Neural progenitor cell (in vitro differentiated cells): Measurements from ENCODE around the gene CEP120. TPM values are rescaled to one million over a fixed set of nuclear protein-coding genes. Genes with fewer than 3 reads are reported as not detected.
A peak's percentile ranks its signal among the peaks of the same experiment; 100 is the strongest.

Source experiments
- DNase-seq: peaks from one replicate; pipeline ENCODE4 v3.0.0-alpha.2; 2016; ENCODE audit warnings: low spot score
- H2AFZ ChIP-seq: fragments of 200-600 bp; sonication (generic); replicated peaks from 2 replicates; pipeline ENCODE4 v1.6.1; 2016; ENCODE audit warnings: antibody characterized with exemption
- H3F3A ChIP-seq: fragments of 200-600 bp; sonication (generic); 2 replicates; pipeline ENCODE4 v1.6.1; 2016; ENCODE audit warnings: antibody characterized with exemption, low read depth
- H3K27ac ChIP-seq: fragments of 200-600 bp; sonication (generic); 2 replicates; pipeline ENCODE4 v1.5.1; 2016; ENCODE audit warnings: mild to moderate bottlenecking
- H3K27me3 ChIP-seq: fragments of 200-600 bp; sonication (generic); 2 replicates; pipeline ENCODE4 v1.6.1; 2016; ENCODE audit warnings: mild to moderate bottlenecking, moderate library complexity
- H3K36me3 ChIP-seq: fragments of 200-600 bp; sonication (generic); 2 replicates; pipeline ENCODE4 v1.5.1; 2016
- H3K4me1 ChIP-seq: fragments of 200-600 bp; sonication (generic); 2 replicates; pipeline ENCODE4 v1.6.1; 2016; ENCODE audit warnings: mixed run types
- H3K4me2 ChIP-seq: fragments of 200-600 bp; sonication (generic); 2 replicates; pipeline ENCODE4 v1.6.1; 2016
- H3K4me3 ChIP-seq: fragments of 200-600 bp; sonication (generic); 2 replicates; pipeline ENCODE4 v1.5.1; 2016
- H3K79me2 ChIP-seq: fragments of 200-600 bp; sonication (generic); 2 replicates; pipeline ENCODE4 v1.6.1; 2016; ENCODE audit warnings: low read depth
- H3K9ac ChIP-seq: fragments of 200-600 bp; sonication (generic); 2 replicates; pipeline ENCODE4 v1.6.1; 2016
- H3K9me3 ChIP-seq: fragments of 200-600 bp; sonication (generic); 2 replicates; pipeline ENCODE4 v1.5.1; 2016; ENCODE audit warnings: low read depth
- H4K20me1 ChIP-seq: fragments of 200-600 bp; sonication (generic); 2 replicates; pipeline ENCODE4 v1.6.1; 2016; ENCODE audit warnings: low read depth
- H3K27ac Mint-ChIP-seq: 3 replicates; pipeline ENCODE4 v1.8.0; 2021; ENCODE audit warnings: mixed read lengths
- H3K27me3 Mint-ChIP-seq: 2 replicates; pipeline ENCODE4 v1.8.0; 2022; ENCODE audit warnings: low read depth, mild to moderate bottlenecking, inconsistent platforms, moderate library complexity, mixed read lengths; ENCODE audit not compliant: insufficient read depth
- H3K36me3 Mint-ChIP-seq: 3 replicates; pipeline ENCODE4 v1.8.0; 2021; ENCODE audit warnings: mixed read lengths
- H3K4me1 Mint-ChIP-seq: 3 replicates; pipeline ENCODE4 v1.8.0; 2021; ENCODE audit warnings: mixed read lengths
- H3K4me3 Mint-ChIP-seq: 3 replicates; pipeline ENCODE4 v1.8.0; 2021; ENCODE audit warnings: mild to moderate bottlenecking, moderate library complexity, mixed read lengths
- H3K9me3 Mint-ChIP-seq: 3 replicates; pipeline ENCODE4 v1.8.0; 2020; ENCODE audit warnings: mixed read lengths
- EZH2 ChIP-seq: fragments of 200-600 bp; sonication (generic); IDR thresholded peaks from 2 replicates; pipeline ENCODE4 v1.6.1; 2017; ENCODE audit warnings: antibody characterized with exemption, mild to moderate bottlenecking, moderate library complexity
- EZH2phosphoT487 ChIP-seq: fragments of 200-600 bp; sonication (generic); IDR thresholded peaks from 2 replicates; pipeline ENCODE4 v1.6.1; 2017; ENCODE audit warnings: antibody characterized with exemption
- total RNA-seq: library from RNA; depleted of rRNA; stranded (reverse); fragments of >200 nt; gene quantifications from 2 replicates; pipeline ENCODE4 v1.2.3, GENCODE V29; 2015; ENCODE audit warnings: low replicate concordance
- TF ChIP-seq, protein P1 (sequence below): fragments of 200-600 bp; sonication (generic); IDR thresholded peaks from 2 replicates; pipeline ENCODE4 v1.5.1; 2017; ENCODE audit warnings: antibody characterized with exemption, mild to moderate bottlenecking

CEP120 gene
- total RNA-seq, 1 donor from 2014 or later = 38.5 TPM

DNA sequence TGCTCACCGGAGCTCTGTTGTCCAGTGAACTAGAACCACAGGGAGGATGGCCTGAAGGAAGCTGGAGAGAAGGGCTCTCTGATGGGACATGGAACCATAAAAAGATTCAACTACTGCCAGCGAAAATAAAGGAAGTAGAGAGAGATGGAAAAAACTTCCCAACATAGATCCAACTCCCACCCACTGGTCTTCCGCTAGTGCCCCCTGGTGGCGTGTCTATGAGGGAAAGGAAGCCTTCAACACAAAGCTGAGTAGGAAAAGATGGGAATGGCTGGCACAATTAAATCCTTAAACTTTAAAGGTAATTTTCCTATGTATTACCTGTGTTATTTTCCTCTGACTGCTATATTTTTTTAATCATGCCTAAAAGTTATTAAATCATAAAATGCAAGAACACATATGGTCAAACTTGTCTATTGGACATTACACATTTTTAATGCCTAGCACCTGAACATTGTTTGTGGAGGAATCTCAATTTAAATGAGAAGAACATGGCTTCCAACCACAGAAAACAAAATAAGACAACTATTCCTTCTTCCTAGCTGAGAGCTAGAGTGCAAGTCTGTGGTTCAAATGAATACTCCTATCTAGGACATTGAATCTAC, 51.5 kb downstream of the CEP120 start:
- Histone ChIP-seq H3K27me3 (no peaks in the 10 kb centered on the region), H3K36me3 (peaks cover 11% of the 10 kb centered on the region), H3K4me2 (no peak overlapping the region), H3F3A (no peaks in the 10 kb centered on the region), H3K79me2 (no peaks in the 10 kb centered on the region), H3K9ac (no peak overlapping the region), H3K4me1 (no peaks in the 10 kb centered on the region), H3K9me3 (no peaks in the 10 kb centered on the region), H3K27ac (no peak overlapping the region), H4K20me1 (no peaks in the 10 kb centered on the region), H2AFZ (no peak overlapping the region), H3K4me3 (no peak overlapping the region)
- Mint-ChIP-seq H3K27me3 (no peaks in the 10 kb centered on the region), H3K9me3 (no peaks in the 10 kb centered on the region), H3K4me1 (no peaks in the 10 kb centered on the region), H3K27ac (no peak overlapping the region), H3K4me3 (no peak overlapping the region), H3K36me3 (peaks cover 33% of the 10 kb centered on the region)
- TF ChIP-seq, protein P1, sequence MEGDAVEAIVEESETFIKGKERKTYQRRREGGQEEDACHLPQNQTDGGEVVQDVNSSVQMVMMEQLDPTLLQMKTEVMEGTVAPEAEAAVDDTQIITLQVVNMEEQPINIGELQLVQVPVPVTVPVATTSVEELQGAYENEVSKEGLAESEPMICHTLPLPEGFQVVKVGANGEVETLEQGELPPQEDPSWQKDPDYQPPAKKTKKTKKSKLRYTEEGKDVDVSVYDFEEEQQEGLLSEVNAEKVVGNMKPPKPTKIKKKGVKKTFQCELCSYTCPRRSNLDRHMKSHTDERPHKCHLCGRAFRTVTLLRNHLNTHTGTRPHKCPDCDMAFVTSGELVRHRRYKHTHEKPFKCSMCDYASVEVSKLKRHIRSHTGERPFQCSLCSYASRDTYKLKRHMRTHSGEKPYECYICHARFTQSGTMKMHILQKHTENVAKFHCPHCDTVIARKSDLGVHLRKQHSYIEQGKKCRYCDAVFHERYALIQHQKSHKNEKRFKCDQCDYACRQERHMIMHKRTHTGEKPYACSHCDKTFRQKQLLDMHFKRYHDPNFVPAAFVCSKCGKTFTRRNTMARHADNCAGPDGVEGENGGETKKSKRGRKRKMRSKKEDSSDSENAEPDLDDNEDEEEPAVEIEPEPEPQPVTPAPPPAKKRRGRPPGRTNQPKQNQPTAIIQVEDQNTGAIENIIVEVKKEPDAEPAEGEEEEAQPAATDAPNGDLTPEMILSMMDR = peak; percentile 75
- TF ChIP-seq EZH2 = no peak
- DNase-seq = peak; percentile 65

DNA sequence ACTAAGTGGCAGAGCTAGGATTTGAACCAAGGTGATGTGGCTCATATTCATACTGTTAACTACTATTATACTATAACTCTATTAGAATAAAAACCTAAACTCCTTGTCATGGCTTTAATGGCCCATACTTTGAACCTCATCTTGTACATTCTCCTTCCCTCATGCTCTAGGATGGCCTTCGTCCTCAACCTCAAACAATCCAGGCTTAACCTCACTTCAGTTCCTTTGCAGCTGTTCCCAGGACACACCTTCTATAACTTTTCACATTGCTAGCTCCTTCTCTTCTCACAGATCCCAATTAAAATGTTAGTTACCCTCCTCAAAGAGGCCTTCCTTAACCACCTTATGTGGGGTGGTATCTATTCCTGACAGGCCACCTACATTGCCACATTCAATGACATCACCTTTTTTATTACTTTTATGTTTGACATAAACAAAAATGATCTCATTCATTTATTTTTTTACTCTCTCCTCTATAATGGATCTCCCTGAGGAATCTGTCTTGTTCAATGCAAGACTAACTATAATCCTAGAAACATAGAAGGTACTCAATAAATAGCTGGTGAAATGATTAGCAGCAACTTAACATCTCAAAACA, 53.7 kb downstream of the CEP120 start:
- peaks cover 20% of the 10 kb centered on the region for H3K36me3 Mint-ChIP-seq
- Histone ChIP-seq H3K9ac (no peak overlapping the region), H4K20me1 (no peaks in the 10 kb centered on the region), H3K79me2 (no peaks in the 10 kb centered on the region), H2AFZ (no peak overlapping the region), H3K9me3 (no peaks in the 10 kb centered on the region), H3K36me3 (peaks cover 12% of the 10 kb centered on the region), H3K4me3 (no peak overlapping the region), H3K27me3 (no peaks in the 10 kb centered on the region), H3K27ac (no peak overlapping the region), H3K4me1 (no peaks in the 10 kb centered on the region), H3F3A (no peaks in the 10 kb centered on the region), H3K4me2 (no peak overlapping the region)
- H3K4me3 Mint-ChIP-seq = no peak overlapping the region
- H3K27ac Mint-ChIP-seq = no peak overlapping the region
- TF ChIP-seq EZH2phosphoT487 (no peak), EZH2 (no peak)
- TF ChIP-seq, protein P1 = no peak
- no peaks in the 10 kb centered on the region for H3K9me3 Mint-ChIP-seq
- no peaks in the 10 kb centered on the region for H3K27me3 Mint-ChIP-seq
- DNase-seq = no peak
- no peaks in the 10 kb centered on the region for H3K4me1 Mint-ChIP-seq

DNA sequence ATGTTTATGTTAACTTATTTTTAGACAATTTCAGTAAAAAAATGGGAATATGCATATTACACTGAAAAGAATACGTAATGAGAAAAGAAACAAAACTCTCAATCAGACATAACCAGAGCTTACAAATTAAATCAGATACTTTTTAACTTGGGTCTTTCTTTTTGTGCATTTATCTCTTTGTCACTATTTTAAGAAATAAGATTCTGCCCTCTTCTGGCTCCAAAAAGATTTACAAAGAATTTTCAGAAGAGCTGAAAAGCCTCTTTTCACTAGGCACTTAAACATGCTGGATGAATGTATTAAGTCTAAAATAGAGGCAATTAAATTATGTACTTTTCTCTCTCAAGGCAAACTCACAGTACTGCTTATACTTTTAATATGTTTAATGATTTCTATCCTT, 55.5 kb downstream of the CEP120 start:
- Mint-ChIP-seq H3K27me3 (no peaks in the 10 kb centered on the region), H3K27ac (no peak overlapping the region), H3K9me3 (no peaks in the 10 kb centered on the region), H3K4me3 (no peak overlapping the region), H3K36me3 (peaks cover 16% of the 10 kb centered on the region), H3K4me1 (no peaks in the 10 kb centered on the region)
- Histone ChIP-seq H3K9me3 (no peaks in the 10 kb centered on the region), H3K36me3 (peaks cover 15% of the 10 kb centered on the region), H3K4me2 (no peak overlapping the region), H2AFZ (no peak overlapping the region), H3K27me3 (no peaks in the 10 kb centered on the region), H3K4me1 (no peaks in the 10 kb centered on the region), H3K79me2 (no peaks in the 10 kb centered on the region), H3K27ac (no peak overlapping the region), H3F3A (no peaks in the 10 kb centered on the region), H3K4me3 (no peak overlapping the region), H4K20me1 (no peaks in the 10 kb centered on the region), H3K9ac (no peak overlapping the region)
- DNase-seq = peak; percentile 24
- TF ChIP-seq EZH2phosphoT487 (no peak), EZH2 (no peak)
- TF ChIP-seq, protein P1 = peak; percentile 48
